ENCODE results near the gene KLF4.

Gene KLF4

GRCh38 chr9:107447834-107448233, 41.7 kb downstream of the KLF4 start:
- DNase-seq, result no peak

DNA sequence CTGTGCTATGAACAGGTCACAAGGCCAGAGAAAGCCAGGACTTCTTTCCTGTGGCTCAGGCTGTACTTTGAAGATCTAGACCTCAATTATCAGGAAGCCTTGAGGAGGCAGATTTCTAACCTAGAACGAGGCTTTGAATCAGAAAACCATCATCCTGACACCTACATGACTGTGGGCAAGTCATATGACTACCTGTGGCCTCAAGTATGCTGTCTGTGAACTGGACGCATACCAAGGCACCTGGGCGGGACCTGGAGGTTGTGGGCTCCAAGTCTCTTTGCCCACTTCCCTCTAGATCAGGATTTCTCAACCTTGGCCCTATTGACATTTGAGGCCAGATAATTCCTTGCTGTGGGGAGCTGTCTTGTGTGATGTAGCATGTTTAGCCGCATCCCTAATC, 42.5 kb downstream of the KLF4 start:
- DNase-seq, result no peak

DNA sequence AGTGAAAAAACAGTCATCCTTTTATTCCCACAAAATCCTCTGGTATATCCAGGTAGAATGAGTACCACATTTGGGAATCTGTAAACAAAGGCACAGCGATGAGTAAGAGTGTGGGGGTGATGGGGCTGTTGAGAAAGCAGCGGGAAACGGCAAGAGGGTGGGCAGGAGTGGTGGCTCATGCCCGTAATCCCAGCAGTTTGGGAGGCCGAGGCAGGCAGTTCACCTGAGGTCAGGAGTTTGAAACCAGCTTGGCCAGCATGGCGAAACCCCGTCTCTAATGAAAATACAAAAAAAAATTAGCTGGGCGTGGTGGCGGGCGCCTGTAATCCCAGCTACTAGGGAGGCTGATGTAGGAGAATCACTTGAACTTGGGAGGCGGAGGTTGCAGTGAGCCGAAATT, 43.1 kb downstream of the KLF4 start:
- no peak for DNase-seq

GRCh38 chr9:107443786-107444185, 45.8 kb downstream of the KLF4 start:
- no peak for DNase-seq

DNA sequence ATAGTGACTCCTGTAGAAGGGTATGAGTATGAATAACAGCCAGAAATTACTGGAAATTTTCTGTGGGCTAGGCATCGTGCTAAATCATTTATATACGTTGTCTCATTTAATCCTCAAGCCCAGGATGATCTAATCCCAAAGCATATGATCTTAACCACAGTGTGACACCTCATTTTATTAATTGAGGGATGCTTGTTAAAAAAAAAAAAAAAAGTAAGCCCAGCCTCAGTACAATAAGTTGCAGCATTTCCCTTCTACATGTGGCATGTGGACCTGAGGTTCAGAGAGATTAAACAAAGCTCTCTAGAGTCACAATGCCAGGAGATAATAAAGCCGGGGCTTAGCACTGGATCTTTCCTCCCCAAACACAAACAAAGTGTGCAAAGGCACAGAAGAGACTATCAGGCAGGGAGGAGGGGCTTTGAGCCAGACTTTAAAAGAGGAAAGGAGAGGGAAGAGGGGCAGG, 49.5 kb downstream of the KLF4 start:
- no peak for DNase-seq

GRCh38 chr9:107438211-107439031, 51.1 kb downstream of the KLF4 start:
- DNase-seq, result no peak

GRCh38 chr9:107437716-107438115, 51.9 kb downstream of the KLF4 start:
- no peak for DNase-seq

DNA sequence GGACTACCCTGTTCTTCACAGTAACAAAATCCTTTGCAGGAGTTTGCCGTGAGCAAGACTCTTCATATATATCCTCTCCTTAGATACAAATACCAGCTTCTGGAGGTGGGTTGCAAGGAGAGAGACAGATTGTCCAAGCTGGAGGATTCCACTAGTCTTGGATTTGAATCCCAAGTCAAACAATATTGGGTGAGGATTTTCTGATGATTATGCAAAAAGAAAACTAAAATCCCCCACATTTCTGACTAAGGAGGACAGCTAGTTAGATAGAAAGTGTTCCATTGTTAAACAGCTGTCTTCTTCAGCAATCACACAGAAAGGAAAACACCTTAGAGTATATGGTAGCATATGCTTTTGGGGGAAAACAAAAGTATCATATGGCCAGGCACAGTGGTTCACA, 54.2 kb downstream of the KLF4 start:
- no peak for DNase-seq

Measured in NCI-H187 treated with DMSO at 0.1 percent for 48 hours (cell line).